ENCODE measurements around the gene U2SURP.

GRCh38 chr3:143099690-143100089 lies 98.3 kb downstream of the U2SURP start:
- TF ChIP-seq CTCF (IDR thresholded peaks at IDR 0.05) (no peak), EP300 (IDR thresholded peaks at IDR 0.05) (no peak)

Measured in upper lobe of left lung (tissue), 4 donors.